ENCODE results near the gene MYO1F.

DNA sequence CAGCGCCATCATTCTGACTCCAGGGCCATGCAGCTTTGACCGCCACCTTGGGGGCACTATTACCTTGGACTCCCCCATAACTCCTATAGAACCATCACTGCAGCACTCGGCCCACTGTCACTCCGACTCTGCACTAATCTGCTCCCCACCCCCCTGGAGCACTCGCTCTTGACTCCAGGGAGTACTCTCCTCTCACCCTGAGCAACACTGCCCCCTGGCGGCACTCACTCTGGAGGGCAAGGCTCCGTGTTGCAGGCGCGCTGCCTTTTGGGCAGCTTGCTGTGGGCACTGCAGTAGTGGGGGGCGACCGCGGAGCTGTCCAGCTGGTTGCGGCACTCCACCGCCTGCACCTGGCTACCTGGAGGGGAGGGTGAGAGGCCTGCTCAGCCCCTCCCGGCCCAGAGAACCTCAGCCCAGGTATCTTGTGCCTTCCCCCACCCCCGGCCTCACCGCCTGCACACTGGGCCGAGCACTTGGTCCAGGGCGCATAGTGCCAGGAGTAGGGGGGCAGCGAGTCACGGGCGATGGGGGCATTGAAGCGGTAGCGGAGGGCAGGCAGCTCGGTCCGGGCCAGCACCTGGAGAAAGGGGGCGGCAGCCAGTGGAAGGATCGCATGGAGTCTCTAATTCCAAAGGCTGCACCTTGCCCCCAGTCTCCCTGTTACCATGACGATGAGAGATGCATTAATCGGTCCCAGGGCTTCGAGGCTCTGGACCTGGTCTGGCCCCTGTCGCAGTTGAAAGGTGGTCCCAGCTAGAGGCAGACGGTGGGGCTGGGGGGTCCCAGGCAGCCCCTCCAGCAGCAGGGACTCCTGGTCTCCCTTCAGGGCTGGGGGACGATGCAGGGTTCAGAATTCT lies 8.9 kb upstream of the MYO1F start:
- TF ChIP-seq POLR2AphosphoS5 (IDR thresholded peaks at IDR 0.05; ENCODE audit: low read depth), result no peak
- TF ChIP-seq, protein P1, sequence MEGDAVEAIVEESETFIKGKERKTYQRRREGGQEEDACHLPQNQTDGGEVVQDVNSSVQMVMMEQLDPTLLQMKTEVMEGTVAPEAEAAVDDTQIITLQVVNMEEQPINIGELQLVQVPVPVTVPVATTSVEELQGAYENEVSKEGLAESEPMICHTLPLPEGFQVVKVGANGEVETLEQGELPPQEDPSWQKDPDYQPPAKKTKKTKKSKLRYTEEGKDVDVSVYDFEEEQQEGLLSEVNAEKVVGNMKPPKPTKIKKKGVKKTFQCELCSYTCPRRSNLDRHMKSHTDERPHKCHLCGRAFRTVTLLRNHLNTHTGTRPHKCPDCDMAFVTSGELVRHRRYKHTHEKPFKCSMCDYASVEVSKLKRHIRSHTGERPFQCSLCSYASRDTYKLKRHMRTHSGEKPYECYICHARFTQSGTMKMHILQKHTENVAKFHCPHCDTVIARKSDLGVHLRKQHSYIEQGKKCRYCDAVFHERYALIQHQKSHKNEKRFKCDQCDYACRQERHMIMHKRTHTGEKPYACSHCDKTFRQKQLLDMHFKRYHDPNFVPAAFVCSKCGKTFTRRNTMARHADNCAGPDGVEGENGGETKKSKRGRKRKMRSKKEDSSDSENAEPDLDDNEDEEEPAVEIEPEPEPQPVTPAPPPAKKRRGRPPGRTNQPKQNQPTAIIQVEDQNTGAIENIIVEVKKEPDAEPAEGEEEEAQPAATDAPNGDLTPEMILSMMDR (IDR thresholded peaks at IDR 0.05; ENCODE audit: insufficient read depth, low read length), result peak; percentile 57
